Keratinocyte (primary cell): ENCODE data around the gene OVCH1. TPM values are rescaled to one million over a fixed set of nuclear protein-coding genes. Genes with fewer than 3 reads are reported as not detected.

Experiments
- DNase-seq: peaks from one replicate; pipeline ENCODE4 v3.0.0-alpha.2; 2011; ENCODE audit warnings: low read depth, missing footprints, low spot score
- FAIRE-seq: peaks from 2 replicates; lab custom pipeline; 2011; peaks lifted over from hg19 to GRCh38; lab: Jason Lieb, UNC
- H2AFZ ChIP-seq: 2 replicates; pipeline ENCODE4 v1.6.0; 2012; ENCODE audit warnings: low read length, control low read depth, inconsistent platforms; ENCODE audit not compliant: control insufficient read depth
- H3K27ac ChIP-seq: 2 replicates; pipeline ENCODE4 v1.5.1; 2011; ENCODE audit warnings: low read length; ENCODE audit not compliant: control insufficient read depth, insufficient read depth
- H3K27me3 ChIP-seq: 3 replicates; pipeline ENCODE4 v1.6.0; 2011; ENCODE audit warnings: low read length; ENCODE audit not compliant: control insufficient read depth, insufficient read depth; ENCODE audit errors: extremely low read depth
- H3K36me3 ChIP-seq, 2 experiments: 2 replicates in 1 of 2; 3 replicates in 1 of 2; pipeline ENCODE4 v1.5.1; 2011; ENCODE audit warnings: low read length in 2 of 2, mild to moderate bottlenecking in 1 of 2; ENCODE audit not compliant: control insufficient read depth in 2 of 2, insufficient read depth in 2 of 2; ENCODE audit errors: extremely low read depth in 1 of 2
- H3K4me1 ChIP-seq: 3 replicates; pipeline ENCODE4 v1.5.1; 2011; ENCODE audit warnings: low read length; ENCODE audit not compliant: control insufficient read depth, insufficient read depth; ENCODE audit errors: extremely low read depth
- H3K4me2 ChIP-seq: 3 replicates; pipeline ENCODE4 v1.6.0; 2011; ENCODE audit warnings: low read depth, low read length; ENCODE audit not compliant: control insufficient read depth, insufficient read depth; ENCODE audit errors: extremely low read depth
- H3K4me3 ChIP-seq, 3 experiments: fragments of 200-600 bp in 1 of 3; sonication (generic) in 1 of 3; 2 replicates in 2 of 3; 3 replicates in 1 of 3; pipeline ENCODE4 v1.5.1; 2011 to 2016; ENCODE audit warnings: low read length in 3 of 3, mild to moderate bottlenecking in 3 of 3, control low read depth in 2 of 3, inconsistent platforms in 1 of 3, low read depth in 1 of 3, mixed read lengths in 1 of 3, mixed run types in 1 of 3, moderate library complexity in 1 of 3; ENCODE audit not compliant: control insufficient read depth in 2 of 3, insufficient read depth in 2 of 3; ENCODE audit errors: extremely low read depth in 1 of 3
- H3K79me2 ChIP-seq: 2 replicates; pipeline ENCODE4 v1.6.0; 2012; ENCODE audit warnings: low read length; ENCODE audit not compliant: control insufficient read depth, insufficient read depth
- H3K9ac ChIP-seq: 3 replicates; pipeline ENCODE4 v1.6.0; 2011; ENCODE audit warnings: low read length; ENCODE audit not compliant: control insufficient read depth, insufficient read depth; ENCODE audit errors: extremely low read depth
- H3K9me1 ChIP-seq: 3 replicates; pipeline ENCODE4 v1.6.0; 2011; ENCODE audit warnings: low read length; ENCODE audit not compliant: control insufficient read depth, insufficient read depth; ENCODE audit errors: extremely low read depth
- H3K9me3 ChIP-seq: 2 replicates; pipeline ENCODE4 v1.5.1; 2012; ENCODE audit warnings: low read depth, low read length; ENCODE audit not compliant: control insufficient read depth
- H4K20me1 ChIP-seq: 3 replicates; pipeline ENCODE4 v1.6.0; 2011; ENCODE audit warnings: low read length; ENCODE audit not compliant: control insufficient read depth, insufficient read depth; ENCODE audit errors: extremely low read depth
- CTCF ChIP-seq, 3 experiments: IDR thresholded peaks in 1 of 3; conservative IDR thresholded peaks in 1 of 3; optimal IDR thresholded peaks in 1 of 3; 2 replicates in 2 of 3; 3 replicates in 1 of 3; pipeline versions ENCODE3 to v1.5.1; 2011; ENCODE audit warnings: low read length in 3 of 3, mild to moderate bottlenecking in 3 of 3, moderate library complexity in 2 of 3, control low read depth in 1 of 3, inconsistent platforms in 1 of 3; ENCODE audit not compliant: insufficient read depth in 2 of 3; ENCODE audit errors: extremely low read depth in 1 of 3
- EZH2 ChIP-seq: IDR thresholded peaks from one replicate; pipeline ENCODE4 v1.6.1; 2012; ENCODE audit warnings: inconsistent platforms, mild to moderate bottlenecking, low read length, moderate library complexity
- dilution Hi-C: fragments of 300-500 bp; cut with MboI; formaldehyde crosslinking; loops from one replicate; pipeline ENCODE4 v1.7.0; 2020; ENCODE audit warnings: low sequenced_read_pairs; ENCODE audit not compliant: extremely low pct_ligation_motif_present
- polyA plus RNA-seq, 5 experiments: library from polyadenylated mRNA; depleted of rRNA in 3 of 5; stranded (reverse) in 3 of 5; stranded (forward) in 1 of 5; unstranded in 1 of 5; fragments of >200 nt; gene quantifications; 1 replicate in 1 of 5; 2 replicates in 3 of 5; 3 replicates in 1 of 5; pipeline versions ENCODE4 v1.2.1 to v1.2.3, GENCODE V29; 2011 to 2012; ENCODE audit warnings: missing spikeins in 2 of 5, low read depth in 1 of 5, low replicate concordance in 1 of 5

The OVCH1 gene
- polyA plus RNA-seq, 1 donor (not counting 4 experiments of a cell fraction or from before 2014, with no cell fraction given) = 0.04 TPM

- H3K9me1 ChIP-seq = no peaks in the 10 kb centered on the region
- TF ChIP-seq EZH2 (no peak), CTCF (optimal IDR thresholded peaks at IDR 0.05 in 1 of 3, IDR thresholded peaks at IDR 0.05 in 1 of 3, conservative IDR thresholded peaks at IDR 0.05 in 1 of 3; ENCODE audit: extremely low read depth in 1 of 3, insufficient read depth in 2 of 3, low read length in 3 of 3) (peak in 1 of 3 experiments; percentile 43)
- no peak overlapping the region for H2AFZ ChIP-seq
- DNase-seq (peak; percentile 4), FAIRE-seq (no peak)
- no peak overlapping the region for H3K27ac ChIP-seq
- no peaks in the 10 kb centered on the region for H3K79me2 ChIP-seq
- dilution Hi-C loops = no loop called here
- H3K9ac ChIP-seq = no peak overlapping the region
- no peak overlapping the region for H3K4me2 ChIP-seq
- H3K4me1 ChIP-seq = no peaks in the 10 kb centered on the region
- H3K4me3 ChIP-seq = no peak overlapping the region
- H3K27me3 ChIP-seq = no peaks in the 10 kb centered on the region
- no peaks in the 10 kb centered on the region for H4K20me1 ChIP-seq
- no peaks in the 10 kb centered on the region for H3K36me3 ChIP-seq
- H3K9me3 ChIP-seq = no peaks in the 10 kb centered on the region
Measured at GRCh38 chr12:29519585-29520182, 22.2 kb upstream of the OVCH1 start.

GRCh38 chr12:29518407-29518806 lies 20.9 kb upstream of the OVCH1 start:
- no peak for FAIRE-seq
- H3K79me2 ChIP-seq = no peaks in the 10 kb centered on the region
- TF ChIP-seq EZH2 = no peak
- TF ChIP-seq CTCF (optimal IDR thresholded peaks at IDR 0.05 in 1 of 3, IDR thresholded peaks at IDR 0.05 in 1 of 3, conservative IDR thresholded peaks at IDR 0.05 in 1 of 3; ENCODE audit: extremely low read depth in 1 of 3, insufficient read depth in 2 of 3, low read length in 3 of 3) = no peak
- no peaks in the 10 kb centered on the region for H3K36me3 ChIP-seq
- no peak for DNase-seq
- dilution Hi-C loops = no loop called here
- H2AFZ ChIP-seq = no peak overlapping the region
- H3K4me3 ChIP-seq = no peak overlapping the region
- H4K20me1 ChIP-seq = no peaks in the 10 kb centered on the region
- H3K9ac ChIP-seq = no peak overlapping the region
- no peaks in the 10 kb centered on the region for H3K9me1 ChIP-seq
- no peaks in the 10 kb centered on the region for H3K4me1 ChIP-seq
- H3K27ac ChIP-seq = no peak overlapping the region
- H3K27me3 ChIP-seq = no peaks in the 10 kb centered on the region
- H3K9me3 ChIP-seq = no peaks in the 10 kb centered on the region
- H3K4me2 ChIP-seq = no peak overlapping the region
